HEK293 (cell line): Measurements from ENCODE around the gene ACTN4.
A peak's percentile ranks its signal among the peaks of the same experiment; 100 is the strongest.

Experiments
- CTCF ChIA-PET: fragments of 350-600 bp; formaldehyde crosslinking; extraction: SDS; loops from one replicate; lab custom pipeline; 2021; ENCODE audit warnings: antibody characterized with exemption; lab: Yijun Ruan, JAX
- POLR2A ChIA-PET: fragments of 300-600 bp; formaldehyde crosslinking; extraction: SDS; loops from one replicate; lab custom pipeline; 2020; ENCODE audit warnings: antibody characterized with exemption, inconsistent platforms; lab: Yijun Ruan, JAX
- H3K27ac ChIP-seq: fragments of 200-500 bp; sonication (Bioruptor generic); 2 replicates; pipeline ENCODE4 v1.5.1; 2014; ENCODE audit warnings: low read depth, low read length, control low read depth, inconsistent platforms; ENCODE audit errors: extremely low read depth
- H3K36me3 ChIP-seq, 2 experiments: fragments of 200-500 bp in 1 of 2; sonication (Bioruptor generic) in 1 of 2; 1 replicate in 1 of 2; 2 replicates in 1 of 2; pipeline ENCODE4 v1.5.1; 2014 to 2017; ENCODE audit warnings: inconsistent platforms in 2 of 2, low read length in 2 of 2; ENCODE audit not compliant: control insufficient read depth in 2 of 2, insufficient read depth in 1 of 2
- H3K4me1 ChIP-seq: fragments of 200-500 bp; sonication (Bioruptor generic); 2 replicates; pipeline ENCODE4 v1.5.1; 2014; ENCODE audit warnings: mild to moderate bottlenecking, low read length, inconsistent platforms; ENCODE audit not compliant: control insufficient read depth, insufficient read depth
- H3K4me3 ChIP-seq: 2 replicates; pipeline ENCODE4 v1.5.1; 2011; ENCODE audit warnings: low read depth, mild to moderate bottlenecking, control low read depth, low read length, moderate library complexity
- H3K9me3 ChIP-seq: fragments of 200-500 bp; sonication (Bioruptor generic); 2 replicates; pipeline ENCODE4 v1.5.1; 2014; ENCODE audit warnings: low read depth, low read length, inconsistent platforms; ENCODE audit not compliant: control insufficient read depth, insufficient read depth
- EGR2 ChIP-seq: fragments of 450-650 bp; formaldehyde crosslinking; IDR thresholded peaks from 2 replicates; pipeline ENCODE4 v1.5.1; 2016; ENCODE audit warnings: low read depth, missing biosample characterization, missing genetic modification characterization
- FEZF1 ChIP-seq: fragments of 450-650 bp; formaldehyde crosslinking; IDR thresholded peaks from 2 replicates; pipeline ENCODE4 v1.5.1; 2016; ENCODE audit warnings: missing biosample characterization, missing genetic modification characterization
- GLI4 ChIP-seq: fragments of 450-650 bp; formaldehyde crosslinking; IDR thresholded peaks from 2 replicates; pipeline ENCODE4 v1.5.1; 2016; ENCODE audit warnings: missing biosample characterization, missing genetic modification characterization
- IKZF3 ChIP-seq: fragments of 450-650 bp; IDR thresholded peaks from 2 replicates; pipeline ENCODE4 v1.5.0; 2018; ENCODE audit warnings: missing biosample characterization, mild to moderate bottlenecking, missing genetic modification characterization, moderate library complexity
- KLF1 ChIP-seq: fragments of 450-650 bp; formaldehyde crosslinking; IDR thresholded peaks from 2 replicates; pipeline ENCODE4 v1.5.1; 2016; ENCODE audit warnings: missing biosample characterization, missing genetic modification characterization
- MYNN ChIP-seq: fragments of 450-650 bp; formaldehyde crosslinking; IDR thresholded peaks from 2 replicates; pipeline ENCODE4 v1.5.1; 2016; ENCODE audit warnings: missing biosample characterization, missing genetic modification characterization, borderline replicate concordance
- SP3 ChIP-seq: fragments of 450-650 bp; formaldehyde crosslinking; IDR thresholded peaks from 2 replicates; pipeline ENCODE4 v1.5.1; 2016; ENCODE audit warnings: missing biosample characterization, missing genetic modification characterization
- ZBTB11 ChIP-seq: fragments of 450-650 bp; formaldehyde crosslinking; conservative IDR thresholded peaks from 2 replicates; pipeline ENCODE4 v1.5.1; 2016; ENCODE audit warnings: low read depth, missing biosample characterization, missing genetic modification characterization
- ZBTB8A ChIP-seq: fragments of 450-650 bp; formaldehyde crosslinking; IDR thresholded peaks from 2 replicates; pipeline ENCODE4 v1.5.1; 2016; ENCODE audit warnings: missing biosample characterization, missing genetic modification characterization
- ZFHX2 ChIP-seq: fragments of 450-650 bp; formaldehyde crosslinking; conservative IDR thresholded peaks from 2 replicates; pipeline ENCODE4 v1.5.1; 2016; ENCODE audit warnings: missing biosample characterization, missing genetic modification characterization
- ZFP37 ChIP-seq: fragments of 450-650 bp; formaldehyde crosslinking; IDR thresholded peaks from 2 replicates; pipeline ENCODE4 v1.5.1; 2016; ENCODE audit warnings: missing biosample characterization, missing genetic modification characterization
- ZNF146 ChIP-seq: fragments of 450-650 bp; formaldehyde crosslinking; IDR thresholded peaks from 2 replicates; pipeline ENCODE4 v1.5.1; 2016; ENCODE audit warnings: missing biosample characterization, missing genetic modification characterization
- ZNF24 ChIP-seq: fragments of 450-650 bp; formaldehyde crosslinking; IDR thresholded peaks from 2 replicates; pipeline ENCODE4 v1.5.1; 2016; ENCODE audit warnings: missing biosample characterization, missing genetic modification characterization
- ZNF366 ChIP-seq: fragments of 450-650 bp; formaldehyde crosslinking; conservative IDR thresholded peaks from 2 replicates; pipeline ENCODE4 v1.5.1; 2016; ENCODE audit warnings: missing biosample characterization, missing genetic modification characterization
- ZNF501 ChIP-seq: fragments of 450-650 bp; formaldehyde crosslinking; IDR thresholded peaks from 2 replicates; pipeline ENCODE4 v1.5.1; 2016; ENCODE audit warnings: missing biosample characterization, missing genetic modification characterization
- ZNF677 ChIP-seq: fragments of 450-650 bp; IDR thresholded peaks from 2 replicates; pipeline ENCODE4 v1.5.0; 2018; ENCODE audit warnings: missing biosample characterization, mild to moderate bottlenecking, missing genetic modification characterization, moderate library complexity
- ZNF830 ChIP-seq: fragments of 450-650 bp; IDR thresholded peaks from 2 replicates; pipeline ENCODE4 v1.5.0; 2018; ENCODE audit warnings: missing biosample characterization, missing genetic modification characterization, low read depth, mild to moderate bottlenecking, moderate library complexity
- ZSCAN30 ChIP-seq: fragments of 450-650 bp; IDR thresholded peaks from 2 replicates; pipeline ENCODE4 v1.5.1; 2018; ENCODE audit warnings: missing biosample characterization, mild to moderate bottlenecking, missing genetic modification characterization, moderate library complexity
- TF ChIP-seq, protein P1 (sequence below): fragments of 450-650 bp; formaldehyde crosslinking; IDR thresholded peaks from 2 replicates; pipeline ENCODE4 v1.5.1; 2016; ENCODE audit warnings: missing biosample characterization, missing genetic modification characterization
- TF ChIP-seq, protein P2 (sequence below): fragments of 450-650 bp; formaldehyde crosslinking; IDR thresholded peaks from 2 replicates; pipeline ENCODE4 v1.5.1; 2017; ENCODE audit warnings: missing biosample characterization, mild to moderate bottlenecking, missing genetic modification characterization, moderate library complexity
- TF ChIP-seq, protein P3 (sequence below): fragments of 450-650 bp; formaldehyde crosslinking; IDR thresholded peaks from 2 replicates; pipeline ENCODE4 v1.5.1; 2016; ENCODE audit warnings: missing biosample characterization, missing genetic modification characterization

ACTN4 gene

DNA sequence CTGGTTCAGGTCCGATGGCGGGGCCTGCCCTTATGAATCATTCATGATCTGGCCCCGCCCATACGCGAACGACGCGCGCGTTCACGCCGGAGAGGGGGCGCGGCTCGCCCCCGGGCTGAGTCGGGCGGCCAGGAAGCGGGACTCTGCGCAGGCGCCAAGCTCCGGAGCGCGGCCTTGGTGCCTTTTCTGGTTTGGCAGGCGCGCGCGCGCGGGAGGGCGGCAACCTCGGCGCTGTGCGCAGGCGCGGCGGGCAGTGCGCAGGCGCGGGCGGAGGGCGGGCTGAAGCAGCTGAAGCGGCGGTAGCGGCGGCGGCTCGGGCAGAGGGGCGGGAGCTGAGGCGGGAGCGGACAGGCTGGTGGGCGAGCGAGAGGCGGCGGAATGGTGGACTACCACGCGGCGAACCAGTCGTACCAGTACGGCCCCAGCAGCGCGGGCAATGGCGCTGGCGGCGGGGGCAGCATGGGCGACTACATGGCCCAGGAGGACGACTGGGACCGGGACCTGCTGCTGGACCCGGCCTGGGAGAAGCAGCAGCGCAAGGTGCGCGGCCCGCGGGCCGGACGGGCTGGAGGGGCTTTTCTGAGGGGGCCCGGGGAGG lies at the start of gene ACTN4 (continued):
- TF ChIP-seq, protein P1, sequence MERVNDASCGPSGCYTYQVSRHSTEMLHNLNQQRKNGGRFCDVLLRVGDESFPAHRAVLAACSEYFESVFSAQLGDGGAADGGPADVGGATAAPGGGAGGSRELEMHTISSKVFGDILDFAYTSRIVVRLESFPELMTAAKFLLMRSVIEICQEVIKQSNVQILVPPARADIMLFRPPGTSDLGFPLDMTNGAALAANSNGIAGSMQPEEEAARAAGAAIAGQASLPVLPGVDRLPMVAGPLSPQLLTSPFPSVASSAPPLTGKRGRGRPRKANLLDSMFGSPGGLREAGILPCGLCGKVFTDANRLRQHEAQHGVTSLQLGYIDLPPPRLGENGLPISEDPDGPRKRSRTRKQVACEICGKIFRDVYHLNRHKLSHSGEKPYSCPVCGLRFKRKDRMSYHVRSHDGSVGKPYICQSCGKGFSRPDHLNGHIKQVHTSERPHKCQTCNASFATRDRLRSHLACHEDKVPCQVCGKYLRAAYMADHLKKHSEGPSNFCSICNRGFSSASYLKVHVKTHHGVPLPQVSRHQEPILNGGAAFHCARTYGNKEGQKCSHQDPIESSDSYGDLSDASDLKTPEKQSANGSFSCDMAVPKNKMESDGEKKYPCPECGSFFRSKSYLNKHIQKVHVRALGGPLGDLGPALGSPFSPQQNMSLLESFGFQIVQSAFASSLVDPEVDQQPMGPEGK: peak; percentile 95
- 0 out of 2 replicates have a peak, but pooled peaks have one; percentile 18 for TF ChIP-seq FEZF1 (tag by site-specific recombination)
- TF ChIP-seq MYNN (tag by site-specific recombination): peak; percentile 54; the same call in 1 of the 2 replicates
- peak; percentile 96 for TF ChIP-seq ZNF501 (tag by site-specific recombination)

GRCh38 chr19:38599722-38600121 lies 47.7 kb upstream of the ACTN4 start:
- Histone ChIP-seq H3K36me3 (peaks cover 0 to 8% of the 10 kb centered on the region in 2 experiments; a peak in 1 of 3 replicates), H3K4me3 (no peak overlapping the region), H3K27ac (no peak overlapping the region), H3K4me1 (peaks cover 12% of the 10 kb centered on the region), H3K9me3 (no peaks in the 10 kb centered on the region)
- CTCF ChIA-PET: interaction anchor here (0.7 kb wide), 1 partner anchor 333 kb away, joined by 4 read pairs; no protein-coding TSS in a partner anchor
- TF ChIP-seq ZFP37: no peak
- TF ChIP-seq ZNF24 (tag by site-specific recombination): no peak
- no peak for TF ChIP-seq KLF1 (tag by site-specific recombination)
- TF ChIP-seq ZBTB8A (tag by site-specific recombination): no peak
- TF ChIP-seq IKZF3: no peak
- TF ChIP-seq GLI4: no peak
- TF ChIP-seq ZNF677: no peak
- no peak for TF ChIP-seq ZBTB11 (tag by site-specific recombination)
- TF ChIP-seq EGR2 (tag by site-specific recombination): peak; percentile 89
- TF ChIP-seq ZSCAN30 (tag by site-specific recombination): no peak
- no peak for TF ChIP-seq SP3 (tag by site-specific recombination)
- no peak for TF ChIP-seq ZNF830 (tag by site-specific recombination)
- TF ChIP-seq, protein P2, sequence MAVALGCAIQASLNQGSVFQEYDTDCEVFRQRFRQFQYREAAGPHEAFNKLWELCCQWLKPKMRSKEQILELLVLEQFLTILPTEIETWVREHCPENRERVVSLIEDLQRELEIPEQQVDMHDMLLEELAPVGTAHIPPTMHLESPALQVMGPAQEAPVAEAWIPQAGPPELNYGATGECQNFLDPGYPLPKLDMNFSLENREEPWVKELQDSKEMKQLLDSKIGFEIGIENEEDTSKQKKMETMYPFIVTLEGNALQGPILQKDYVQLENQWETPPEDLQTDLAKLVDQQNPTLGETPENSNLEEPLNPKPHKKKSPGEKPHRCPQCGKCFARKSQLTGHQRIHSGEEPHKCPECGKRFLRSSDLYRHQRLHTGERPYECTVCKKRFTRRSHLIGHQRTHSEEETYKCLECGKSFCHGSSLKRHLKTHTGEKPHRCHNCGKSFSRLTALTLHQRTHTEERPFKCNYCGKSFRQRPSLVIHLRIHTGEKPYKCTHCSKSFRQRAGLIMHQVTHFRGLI (tag by site-specific recombination): no peak
- TF ChIP-seq, protein P3, sequence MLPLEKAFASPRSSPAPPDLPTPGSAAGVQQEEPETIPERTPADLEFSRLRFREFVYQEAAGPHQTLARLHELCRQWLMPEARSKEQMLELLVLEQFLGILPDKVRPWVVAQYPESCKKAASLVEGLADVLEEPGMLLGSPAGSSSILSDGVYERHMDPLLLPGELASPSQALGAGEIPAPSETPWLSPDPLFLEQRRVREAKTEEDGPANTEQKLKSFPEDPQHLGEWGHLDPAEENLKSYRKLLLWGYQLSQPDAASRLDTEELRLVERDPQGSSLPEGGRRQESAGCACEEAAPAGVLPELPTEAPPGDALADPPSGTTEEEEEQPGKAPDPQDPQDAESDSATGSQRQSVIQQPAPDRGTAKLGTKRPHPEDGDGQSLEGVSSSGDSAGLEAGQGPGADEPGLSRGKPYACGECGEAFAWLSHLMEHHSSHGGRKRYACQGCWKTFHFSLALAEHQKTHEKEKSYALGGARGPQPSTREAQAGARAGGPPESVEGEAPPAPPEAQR: no peak
- no peak for TF ChIP-seq ZNF146
- TF ChIP-seq ZFHX2: peak; percentile 66
- no peak for TF ChIP-seq ZNF366
- POLR2A ChIA-PET: interaction anchor here (1.4 kb wide), 1 partner anchor 19 kb away, joined by 4 read pairs; the partner anchor contains the start of gene EIF3K
